Right cardiac atrium (tissue), 5 donors: ENCODE results near the gene HSPA12B. TPM values are rescaled to one million over a fixed set of nuclear protein-coding genes. Genes with fewer than 3 reads are reported as not detected.
A peak's percentile ranks its signal among the peaks of the same experiment; 100 is the strongest.

ENCODE experiments used
- ATAC-seq, 2 donors: fragments of 200-7000 bp; cut with Tn5 transposase; one replicate each; pipeline versions ENCODE4 v1.8.0 to v1.9.1; 2020; ENCODE audit warnings: moderate library complexity in 2 of 2, mild to moderate bottlenecking in 1 of 2
- DNase-seq, 3 donors: peaks; one replicate each; pipeline ENCODE4 v3.0.0-alpha.2; 2020
- H3K27ac ChIP-seq: one replicate; pipeline ENCODE4 v1.5.1; 2013; ENCODE audit warnings: mild to moderate bottlenecking, low read length, control low read depth, moderate library complexity
- H3K27me3 ChIP-seq: one replicate; pipeline ENCODE4 v1.6.1; 2013; ENCODE audit not compliant: control insufficient read depth, insufficient read depth
- H3K4me1 ChIP-seq: one replicate; pipeline ENCODE4 v1.6.1; 2013; ENCODE audit warnings: low read length; ENCODE audit not compliant: control insufficient read depth, insufficient read depth
- H3K4me3 ChIP-seq: one replicate; pipeline ENCODE4 v1.5.1; 2013; ENCODE audit warnings: low read length, control low read depth
- H3K9me3 ChIP-seq: one replicate; pipeline ENCODE4 v1.6.1; 2013; ENCODE audit warnings: low read length; ENCODE audit not compliant: control insufficient read depth
- WGBS: extraction: QIAGEN DNeasy Blood & Tissue Kit; methylation state at CpG from one replicate; pipeline ENCODE4 v1.1.7; 2013; 5-methylcytosine and 5-hydroxymethylcytosine counted together
- intact Hi-C, 4 donors: fragments of 100-400 bp; cut with DNase I; formaldehyde crosslinking; loops; one replicate each; pipeline versions ENCODE4 v1.11.0 to v1.14.0; 2022 to 2023
- polyA plus RNA-seq: library from polyadenylated mRNA; stranded (reverse); fragments of 200-250 nt; gene quantifications from one replicate; pipeline ENCODE4 v1.2.3, GENCODE V29; 2013
- total RNA-seq, 4 donors: library from RNA; stranded (reverse); fragmentation: NEBNext Ultra II Directional; extraction: Animal tissue kit (Norgen Biotek cat#: 25700); gene quantifications; one replicate each; pipeline ENCODE4 v1.2.1, GENCODE V29; 2021
- donor health status: healthy with polysubstance abuse.
- donor health status: DM: no; HTN: yes; CAD: no.
- donor health status: DM: no; HTN: no; CAD: no.
- donor health status: DM: no; HTN: yes; CAD: no; lungs with severe emphysema.
- donor health status: DM: yes; HTN: yes; CAD: no.

Gene HSPA12B
- total and polyA plus RNA-seq, 5 donors: 6.1 to 13.0 (median 7.9) TPM

DNA sequence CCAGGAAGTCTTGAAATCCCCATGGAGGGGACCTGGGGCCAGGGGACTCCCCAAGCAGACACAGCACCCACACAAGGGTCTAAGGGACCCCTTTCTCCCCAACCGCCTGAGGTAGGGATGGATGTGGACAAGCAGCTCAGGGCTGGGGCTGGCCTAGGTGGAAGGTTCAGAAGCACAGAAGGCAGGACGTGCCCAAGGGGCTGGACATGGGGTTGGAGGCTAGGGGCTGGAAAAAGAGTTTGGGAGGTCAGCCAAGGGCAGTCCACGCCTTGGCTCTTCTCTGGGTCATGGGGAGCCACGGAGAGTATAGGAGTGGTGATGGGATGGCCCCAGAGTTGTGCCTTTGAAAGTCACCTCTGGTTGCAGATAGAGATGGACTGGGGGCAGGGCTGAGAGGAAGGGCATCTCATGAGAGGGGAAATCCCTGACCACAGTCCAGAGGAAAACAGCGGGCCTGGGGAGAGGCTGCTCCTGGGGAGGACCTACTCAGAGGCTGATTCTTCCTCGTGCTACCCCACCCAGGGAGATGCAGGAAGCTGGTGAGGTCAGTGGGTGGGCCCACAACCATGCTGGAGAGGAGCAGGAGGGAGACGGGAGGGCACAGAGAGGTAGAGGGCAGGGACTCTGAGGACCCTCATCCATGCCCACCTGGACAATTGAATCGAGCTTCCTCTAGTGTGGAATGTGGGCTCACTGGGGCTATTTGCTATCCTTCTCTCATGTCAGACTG, 2.5 kb upstream of the HSPA12B start:
- Histone ChIP-seq H3K4me3 (no peak overlapping the region), H3K9me3 (no peaks in the 10 kb centered on the region), H3K27me3 (no peaks in the 10 kb centered on the region), H3K27ac (peak overlapping the region; percentile 16), H3K4me1 (peaks cover 3% of the 10 kb centered on the region)
- DNase-seq: peak in 1 of 3 donors; percentile 55
- intact Hi-C loops: no loop called here
- ATAC-seq: peak in 1 of 2 donors; percentile 56
- 64% methylated on average over 8 of the region's 8 CpGs for WGBS

DNA sequence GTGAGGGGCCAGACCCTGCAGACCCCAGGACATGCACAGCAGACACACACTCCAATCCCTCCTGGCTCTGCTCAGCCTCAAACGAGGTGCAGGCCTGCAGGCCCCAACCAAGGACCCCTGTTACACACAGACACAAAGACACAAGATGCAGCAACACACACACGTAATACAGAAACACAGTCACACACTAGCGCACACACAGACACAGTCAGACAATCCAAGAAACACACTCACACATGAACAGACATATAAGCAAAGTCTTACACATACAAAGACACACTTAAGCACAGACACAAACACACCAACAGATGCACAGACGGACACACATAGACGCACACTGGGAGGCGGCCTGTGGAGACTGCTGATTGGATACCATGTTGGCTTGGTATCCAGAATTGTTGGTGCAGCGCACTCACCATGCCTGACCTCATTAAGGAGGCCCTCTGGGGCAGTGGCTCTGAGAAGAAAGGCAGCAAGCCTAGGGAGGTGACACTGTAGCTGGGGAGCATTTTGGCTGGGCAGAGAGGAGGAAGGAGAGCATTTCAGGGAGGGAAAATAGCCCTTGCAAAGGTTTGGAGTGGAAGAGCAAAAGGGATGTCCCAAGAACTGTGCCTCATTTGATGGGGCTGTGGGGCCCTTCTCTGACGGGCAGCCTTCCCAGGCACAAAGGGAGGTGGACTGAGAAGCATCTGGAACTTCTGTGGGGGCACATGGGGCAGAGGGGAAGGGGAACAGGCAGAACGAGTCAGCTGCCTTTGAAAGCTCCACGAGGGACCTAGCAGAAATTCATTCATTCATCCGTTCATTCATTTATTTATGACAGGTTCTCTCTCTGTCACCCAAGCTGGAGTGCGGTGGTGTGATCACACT, 1.4 kb upstream of the HSPA12B start:
- 86% methylated on average over 12 of the region's 12 CpGs for whole genome bisulfite sequencing
- intact Hi-C loops: no loop called here
- H3K4me1 ChIP-seq: peaks cover 3% of the 10 kb centered on the region
- H3K27me3 ChIP-seq: no peaks in the 10 kb centered on the region
- ATAC-seq: no peak
- H3K4me3 ChIP-seq: no peak overlapping the region
- DNase-seq: peak in 1 of 3 donors; percentile 12
- no peaks in the 10 kb centered on the region for H3K9me3 ChIP-seq
- H3K27ac ChIP-seq: peak overlapping the region; percentile 16

DNA sequence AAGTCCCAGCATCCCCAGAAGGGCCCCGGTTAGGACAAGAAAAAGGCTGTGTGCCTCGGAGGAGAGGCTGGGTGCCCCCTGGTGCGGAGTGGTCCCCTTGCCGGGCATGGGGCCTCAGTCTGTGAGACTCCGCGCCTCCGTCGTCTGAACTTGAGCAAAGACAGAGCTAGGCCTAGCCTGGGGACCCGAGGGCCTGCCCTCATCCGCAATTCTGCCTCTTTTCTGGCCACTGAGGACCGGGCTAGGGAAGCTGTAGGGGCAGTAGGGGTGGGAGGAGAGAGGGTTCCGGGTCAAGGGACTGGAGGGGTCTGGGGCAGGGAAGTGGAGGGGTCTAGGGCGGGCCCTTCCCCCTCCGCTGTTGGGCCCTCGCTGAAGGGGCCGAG, 550 bp upstream of the HSPA12B start:
- DNase-seq (peak in 1 of 3 donors; percentile 61), ATAC-seq (no peak)
- WGBS: 76% methylated on average over 16 of the region's 16 CpGs
- Histone ChIP-seq H3K4me3 (no peak overlapping the region), H3K27ac (no peak overlapping the region), H3K9me3 (no peaks in the 10 kb centered on the region), H3K27me3 (no peaks in the 10 kb centered on the region), H3K4me1 (peaks cover 3% of the 10 kb centered on the region)
- intact Hi-C loops: no loop called here

DNA sequence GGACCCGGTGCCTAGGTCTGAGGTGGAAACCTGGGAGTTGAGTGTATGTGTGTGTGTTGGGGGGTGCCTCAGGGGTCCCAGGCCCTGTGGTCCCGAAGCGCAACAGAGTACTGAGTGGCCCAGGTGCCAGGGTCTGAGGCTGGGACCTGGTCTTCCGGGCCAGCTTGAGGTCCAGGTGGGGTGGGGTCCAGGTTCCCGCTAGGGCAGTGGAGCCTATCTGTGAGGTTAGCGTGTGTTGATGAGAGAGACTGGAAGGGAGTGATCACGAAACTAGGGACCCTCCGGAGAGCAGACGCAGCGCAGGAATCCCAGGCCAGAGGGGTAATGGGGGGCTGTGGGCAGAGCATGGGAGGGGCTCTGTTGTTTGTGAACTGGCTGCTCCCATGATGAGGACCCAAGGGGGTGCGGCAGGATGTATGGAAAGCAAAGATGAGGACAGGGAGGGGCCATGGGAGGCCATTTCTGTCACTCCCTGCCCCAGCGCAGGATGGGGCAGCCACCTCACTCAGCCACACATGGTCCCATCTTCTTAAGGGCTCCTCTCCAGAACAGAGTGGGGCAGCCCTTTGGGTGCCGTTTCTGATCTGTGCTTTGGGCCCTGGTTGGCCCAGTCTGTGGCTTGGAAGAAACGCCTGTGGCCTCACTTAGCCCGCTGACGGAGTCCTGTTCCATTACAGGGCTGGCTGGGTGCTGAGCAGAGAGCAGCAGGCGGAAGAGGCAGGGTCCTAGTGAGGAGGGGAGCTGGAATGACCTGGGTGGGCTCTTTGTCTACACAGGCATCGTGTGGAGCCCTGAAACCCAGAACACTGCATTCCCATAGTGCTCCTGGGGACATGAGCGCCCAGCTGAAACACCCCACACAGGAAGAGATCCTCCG, 872 bp downstream of the HSPA12B start:
- intact Hi-C loops: no loop called here
- Histone ChIP-seq H3K27ac (peak overlapping the region; percentile 21), H3K9me3 (no peaks in the 10 kb centered on the region), H3K27me3 (no peaks in the 10 kb centered on the region), H3K4me3 (peak overlapping the region; percentile 26), H3K4me1 (peaks cover 3% of the 10 kb centered on the region)
- 64% methylated on average over 20 of the region's 20 CpGs for WGBS
- peak; percentile 5 to 33 for ATAC-seq
- DNase-seq: peak in 1 of 3 donors; percentile 32

DNA sequence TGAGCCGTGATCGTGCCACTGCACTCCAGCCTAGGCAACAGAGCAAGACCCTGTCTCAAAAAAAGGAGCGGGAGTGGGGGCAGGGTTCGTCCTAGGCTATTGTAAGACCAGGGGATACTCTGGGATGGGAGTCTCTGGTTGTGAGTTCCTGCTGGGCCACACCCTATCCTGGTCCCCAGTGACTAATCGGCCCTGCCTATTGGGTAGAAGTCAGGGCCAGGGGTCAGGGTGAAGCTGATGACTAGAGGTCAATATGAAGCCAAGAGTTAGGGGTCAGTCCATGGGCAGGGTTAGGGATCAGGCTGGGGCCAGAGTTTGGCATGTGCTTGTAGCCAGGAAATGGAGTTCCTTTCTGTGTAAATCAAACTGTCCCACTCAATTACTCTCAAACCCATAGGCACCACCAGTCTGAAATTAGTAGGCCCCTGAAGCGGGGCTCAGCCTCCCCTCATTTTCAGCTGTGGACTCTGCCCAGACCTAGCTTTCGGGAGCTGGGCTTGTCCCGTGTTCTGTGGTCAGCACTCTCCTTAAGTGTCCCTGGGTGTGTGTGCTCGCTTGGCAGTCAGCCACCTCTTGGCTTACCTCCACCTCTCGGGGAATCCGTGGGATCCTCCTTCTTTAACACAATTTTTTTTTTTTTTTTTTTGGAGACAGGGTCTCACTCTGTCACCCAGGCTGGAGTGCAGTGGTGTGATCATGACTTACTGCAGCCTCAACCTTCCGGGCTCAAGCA, 1.8 kb downstream of the HSPA12B start:
- Histone ChIP-seq H3K4me1 (no peaks in the 10 kb centered on the region), H3K4me3 (peak overlapping the region; percentile 5), H3K27me3 (no peaks in the 10 kb centered on the region), H3K9me3 (no peaks in the 10 kb centered on the region), H3K27ac (peak overlapping the region; percentile 25)
- intact Hi-C loops: no loop called here
- WGBS: 49% methylated on average over 12 of the region's 12 CpGs
- peak; percentile 58 to 85 for ATAC-seq
- peak in 2 of 3 donors; percentile 63 to 72 for DNase-seq

DNA sequence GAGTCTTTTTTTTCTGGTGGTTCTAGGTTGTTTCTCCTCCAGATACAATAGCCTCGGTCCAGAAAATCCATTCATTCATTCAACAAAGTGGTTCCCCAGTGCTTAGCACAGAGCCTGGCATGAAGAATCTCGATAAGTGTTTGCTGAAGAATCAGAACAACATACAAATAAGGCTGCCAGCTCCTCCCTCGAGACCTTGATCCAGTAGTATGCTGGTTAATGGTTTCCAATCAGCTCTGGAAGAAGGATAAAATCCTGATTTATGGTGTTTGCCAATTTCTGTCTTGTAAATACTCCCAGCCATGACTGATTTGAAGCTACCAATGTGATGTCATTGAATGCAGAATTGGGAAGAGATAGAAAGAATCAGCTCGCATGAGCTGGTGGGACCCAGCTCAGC, 3.3 kb downstream of the HSPA12B start:
- WGBS: 90% methylated on average over 4 of the region's 4 CpGs
- no peaks in the 10 kb centered on the region for H3K27me3 ChIP-seq
- H3K4me3 ChIP-seq: no peak overlapping the region
- H3K4me1 ChIP-seq: no peaks in the 10 kb centered on the region
- no peak overlapping the region for H3K27ac ChIP-seq
- no peak for DNase-seq
- no peak for ATAC-seq
- intact Hi-C loops: no loop called here
- H3K9me3 ChIP-seq: no peaks in the 10 kb centered on the region

DNA sequence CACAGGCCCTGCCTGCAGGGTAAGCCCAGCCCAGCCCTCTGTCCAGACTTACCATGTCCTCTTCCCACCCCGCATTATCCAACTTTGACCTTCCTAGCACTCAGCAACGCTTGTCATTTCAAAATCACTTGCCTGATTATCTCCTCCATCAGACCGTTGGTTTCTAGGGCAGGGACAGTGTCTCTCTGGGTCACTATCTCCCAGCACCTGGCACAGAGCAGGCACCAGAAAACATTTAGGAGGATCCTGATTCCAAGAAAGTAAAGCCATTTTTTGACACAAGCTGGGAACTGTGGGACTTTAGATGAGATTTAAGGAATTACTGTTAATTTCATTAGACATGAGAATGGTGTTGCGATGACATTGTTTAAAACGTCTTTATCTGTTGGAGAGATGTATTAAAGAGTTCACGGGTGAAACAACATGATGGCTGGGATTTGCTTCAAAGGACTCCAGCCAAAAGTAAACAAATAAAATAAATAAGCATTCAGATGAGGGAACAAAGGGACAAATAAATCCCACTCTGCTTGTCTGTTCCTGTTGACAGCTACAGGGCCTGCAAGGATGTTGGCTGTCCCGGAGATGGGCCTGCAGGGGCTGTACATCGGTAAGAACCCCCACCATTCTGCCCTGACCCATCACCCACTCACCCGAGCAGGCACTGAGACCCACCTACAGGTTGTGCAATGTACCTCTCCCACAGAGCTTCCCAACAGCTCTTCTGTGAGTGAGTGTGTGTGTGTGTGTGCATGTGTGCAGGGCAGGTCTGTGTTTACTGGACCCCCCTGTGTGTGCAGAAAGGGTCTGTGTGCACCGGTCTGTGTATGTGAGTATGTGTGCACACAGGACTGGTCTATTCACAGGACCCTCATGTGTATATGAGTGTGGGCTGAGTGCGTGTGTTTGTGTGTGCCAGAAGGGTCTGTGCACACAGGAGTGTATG, 5.9 kb downstream of the HSPA12B start:
- intact Hi-C loops: no loop called here
- H3K27ac ChIP-seq: no peak overlapping the region
- H3K27me3 ChIP-seq: no peaks in the 10 kb centered on the region
- H3K4me3 ChIP-seq: no peak overlapping the region
- H3K9me3 ChIP-seq: no peaks in the 10 kb centered on the region
- ATAC-seq: no peak
- DNase-seq: peak in 1 of 3 donors; percentile 5
- 57% methylated on average over 11 of the region's 11 CpGs for WGBS
- H3K4me1 ChIP-seq: no peaks in the 10 kb centered on the region

DNA sequence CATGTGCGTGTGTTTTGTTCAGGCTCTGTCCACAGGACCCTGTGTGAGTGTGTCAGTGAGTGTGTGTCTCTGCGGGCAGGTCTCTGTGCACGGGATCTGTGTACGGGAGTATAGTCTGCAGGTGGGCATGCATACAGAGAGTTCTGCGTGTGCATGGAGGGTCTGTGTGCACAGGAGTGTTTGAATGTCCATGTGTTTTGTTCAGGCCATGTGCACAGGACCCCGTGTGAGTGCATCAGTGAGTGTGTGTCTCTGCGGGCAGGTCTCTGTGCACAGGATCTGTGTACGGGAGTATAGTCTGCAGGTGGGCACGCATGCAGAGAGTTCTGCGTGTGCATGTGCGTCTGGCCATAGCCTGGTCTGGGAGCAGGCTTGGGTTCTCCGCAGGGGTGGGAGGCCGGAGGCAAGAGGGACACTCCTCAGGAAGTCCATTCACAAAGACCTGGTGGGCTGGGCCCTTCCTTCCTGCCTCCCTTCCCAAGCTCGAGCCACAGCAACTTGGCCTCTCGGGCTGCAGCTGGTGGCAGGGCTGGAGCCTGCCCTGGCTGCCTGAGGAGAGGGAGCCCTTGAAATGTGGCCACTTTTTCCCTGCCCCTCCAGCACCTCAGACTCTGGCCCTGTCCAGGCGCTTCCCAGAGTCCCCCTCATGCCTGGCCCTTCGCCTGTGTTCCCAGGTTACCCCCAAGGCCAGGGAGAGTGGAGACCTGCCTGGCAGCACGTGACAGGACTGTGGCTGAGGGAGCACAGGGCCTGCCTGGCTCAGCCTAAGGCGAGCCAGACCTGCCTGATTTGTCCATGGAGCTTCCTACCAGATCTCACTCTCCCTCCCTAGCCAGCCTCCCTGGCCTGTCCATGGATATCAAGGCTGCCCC, 6.8 kb downstream of the HSPA12B start:
- Histone ChIP-seq H3K27ac (peak overlapping the region; percentile 7), H3K4me1 (no peaks in the 10 kb centered on the region), H3K4me3 (no peak overlapping the region), H3K9me3 (no peaks in the 10 kb centered on the region), H3K27me3 (no peaks in the 10 kb centered on the region)
- ATAC-seq: peak; percentile 83 to 93
- peak; percentile 72 to 82 (median 79) for DNase-seq
- intact Hi-C loops: no loop called here
- 64% methylated on average over 19 of the region's 19 CpGs for WGBS

DNA sequence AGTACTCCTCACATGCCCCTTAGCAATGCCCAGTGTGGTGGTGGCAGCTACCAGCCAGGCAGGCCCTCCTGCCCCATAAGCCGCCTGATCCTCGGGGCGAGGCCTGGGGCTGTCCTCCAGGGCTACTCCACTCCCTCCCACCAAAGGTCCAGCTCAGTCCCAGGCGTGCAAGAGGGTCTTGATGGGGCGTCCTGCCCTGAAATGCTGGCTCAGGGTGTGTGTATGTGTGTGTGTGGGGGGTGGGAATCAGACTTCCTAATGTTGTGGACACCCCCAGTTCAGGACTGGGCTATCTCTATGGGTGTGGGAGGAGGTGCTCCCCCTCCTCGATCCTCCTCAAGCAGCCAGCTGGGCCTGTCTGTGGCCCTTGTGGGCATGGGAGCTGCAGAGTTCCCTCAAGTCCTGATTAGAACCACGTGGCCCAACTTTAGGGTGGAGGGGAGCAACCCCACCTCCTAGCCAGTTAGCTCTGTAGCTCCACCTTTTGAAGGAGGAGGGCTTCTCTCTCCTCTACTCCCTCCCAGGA, 7.5 kb downstream of the HSPA12B start:
- Histone ChIP-seq H3K27me3 (no peaks in the 10 kb centered on the region), H3K4me3 (no peak overlapping the region), H3K4me1 (no peaks in the 10 kb centered on the region), H3K9me3 (no peaks in the 10 kb centered on the region), H3K27ac (peak overlapping the region; percentile 7)
- intact Hi-C loops: no loop called here
- 65% methylated on average over 7 of the region's 7 CpGs for WGBS
- DNase-seq (peak in 1 of 3 donors; percentile 32), ATAC-seq (peak; percentile 2 to 3)
